Kidney (tissue), 14 donors: ENCODE results near the gene LCN2. TPM values are rescaled to one million over a fixed set of nuclear protein-coding genes. Genes with fewer than 3 reads are reported as not detected.

Experiments used
- DNase-seq, 5 donors: peaks; one replicate each; pipeline ENCODE4 v3.0.0-alpha.2; 2013 to 2020
- FAIRE-seq: peaks from 2 replicates; lab custom pipeline; 2012; peaks lifted over from hg19 to GRCh38; lab: Jason Lieb, UNC
- H3K27ac ChIP-seq, 2 donors: one replicate each; pipeline ENCODE4 v1.7.0; 2013; ENCODE audit warnings: low read depth in 2 of 2, low read length in 2 of 2, inconsistent platforms in 1 of 2
- H3K27me3 ChIP-seq: one replicate; pipeline ENCODE4 v1.7.1; 2013; ENCODE audit warnings: low read length, inconsistent platforms; ENCODE audit not compliant: control insufficient read depth, insufficient read depth
- H3K36me3 ChIP-seq, 3 donors: one replicate each; pipeline versions ENCODE4 v1.7.0 to v1.7.1; 2013; ENCODE audit warnings: low read length in 3 of 3, control low read depth in 1 of 3, inconsistent platforms in 1 of 3; ENCODE audit not compliant: insufficient read depth in 3 of 3, control insufficient read depth in 2 of 3
- H3K4me1 ChIP-seq, 3 donors: one replicate each; pipeline versions ENCODE4 v1.7.0 to v1.7.1; 2013; ENCODE audit warnings: low read length in 3 of 3, inconsistent platforms in 1 of 3, low read depth in 1 of 3; ENCODE audit not compliant: control insufficient read depth in 2 of 3, insufficient read depth in 2 of 3
- H3K4me3 ChIP-seq, 3 donors: one replicate each; pipeline versions ENCODE4 v1.7.0 to v1.8.1; 2013; ENCODE audit warnings: low read length in 3 of 3, control low read depth in 1 of 3, inconsistent platforms in 1 of 3
- H3K9ac ChIP-seq, 3 donors: one replicate each; pipeline versions ENCODE4 v1.7.0 to v1.7.1; 2013; ENCODE audit warnings: low read length in 3 of 3, control low read depth in 1 of 3, inconsistent platforms in 1 of 3
- H3K9me3 ChIP-seq, 3 donors: one replicate each; pipeline versions ENCODE4 v1.7.0 to v1.7.1; 2013; ENCODE audit warnings: low read length in 3 of 3, control low read depth in 1 of 3, inconsistent platforms in 1 of 3; ENCODE audit not compliant: control insufficient read depth in 2 of 3, insufficient read depth in 1 of 3
- intact Hi-C: fragments of 100-400 bp; cut with DNase I; formaldehyde crosslinking; loops from one replicate; pipeline ENCODE4 v1.11.1; 2022
- polyA plus RNA-seq: library from polyadenylated mRNA; stranded (reverse); fragments of 350-450 nt; fragmentation: Illumina TruSeq; extraction: RNeasy Lipid Tissue Mini Kit (QIAGEN cat#74804); gene quantifications from one replicate; pipeline ENCODE4 v1.2.3, GENCODE V29; 2014; ENCODE audit warnings: low read depth, low replicate concordance; ENCODE audit not compliant: insufficient read depth
- total RNA-seq: library from RNA; stranded (reverse); fragmentation: NEBNext Ultra II Directional; extraction: Animal tissue kit (Norgen Biotek cat#: 25700); gene quantifications from one replicate; pipeline ENCODE4 v1.2.1, GENCODE V29; 2021
- TF ChIP-seq, protein P1 (sequence below): IDR thresholded peaks from 3 replicates; pipeline ENCODE4 v1.5.1; 2012; ENCODE audit warnings: mild to moderate bottlenecking, moderate library complexity, borderline replicate concordance; ENCODE audit not compliant: insufficient read depth; ENCODE audit errors: extremely low read depth
- donor health status: control.
- donor health status: control.
- donor health status: control.
- donor health status: control.
- donor health status: control.
- donor health status: DM: yes; HTN: yes; CAD: no.
- donor health status: Normal renal cell carcinoma (clear cell type).

Gene LCN2
- total and polyA plus RNA-seq, 2 donors from 2014 or later, result 8.2 to 198 TPM

- no peak overlapping the region for H3K4me3 ChIP-seq
- no peak overlapping the region for H3K9ac ChIP-seq
- no peaks in the 10 kb centered on the region for H3K9me3 ChIP-seq
- H3K4me1 ChIP-seq, result peaks cover 0 to 22% (median 10%) of the 10 kb centered on the region in 3 donors
- H3K36me3 ChIP-seq, result peaks cover 0 to 13% (median 7%) of the 10 kb centered on the region in 3 donors
- H3K27me3 ChIP-seq, result no peaks in the 10 kb centered on the region
- intact Hi-C loops, result loop anchor here (10.0 kb wide), 1 partner anchor 174 kb away; no protein-coding TSS in a partner anchor
- H3K27ac ChIP-seq, result no peak overlapping the region
- TF ChIP-seq, protein P1, sequence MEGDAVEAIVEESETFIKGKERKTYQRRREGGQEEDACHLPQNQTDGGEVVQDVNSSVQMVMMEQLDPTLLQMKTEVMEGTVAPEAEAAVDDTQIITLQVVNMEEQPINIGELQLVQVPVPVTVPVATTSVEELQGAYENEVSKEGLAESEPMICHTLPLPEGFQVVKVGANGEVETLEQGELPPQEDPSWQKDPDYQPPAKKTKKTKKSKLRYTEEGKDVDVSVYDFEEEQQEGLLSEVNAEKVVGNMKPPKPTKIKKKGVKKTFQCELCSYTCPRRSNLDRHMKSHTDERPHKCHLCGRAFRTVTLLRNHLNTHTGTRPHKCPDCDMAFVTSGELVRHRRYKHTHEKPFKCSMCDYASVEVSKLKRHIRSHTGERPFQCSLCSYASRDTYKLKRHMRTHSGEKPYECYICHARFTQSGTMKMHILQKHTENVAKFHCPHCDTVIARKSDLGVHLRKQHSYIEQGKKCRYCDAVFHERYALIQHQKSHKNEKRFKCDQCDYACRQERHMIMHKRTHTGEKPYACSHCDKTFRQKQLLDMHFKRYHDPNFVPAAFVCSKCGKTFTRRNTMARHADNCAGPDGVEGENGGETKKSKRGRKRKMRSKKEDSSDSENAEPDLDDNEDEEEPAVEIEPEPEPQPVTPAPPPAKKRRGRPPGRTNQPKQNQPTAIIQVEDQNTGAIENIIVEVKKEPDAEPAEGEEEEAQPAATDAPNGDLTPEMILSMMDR, result no peak
- peak in 2 of 5 donors; percentile 44 to 46 for DNase-seq
- no peak for FAIRE-seq
Observed at GRCh38 chr9:128118971-128119665, 30.1 kb upstream of the LCN2 start.

GRCh38 chr9:128120061-128120740 lies 29.1 kb upstream of the LCN2 start:
- Histone ChIP-seq H3K27me3 (no peaks in the 10 kb centered on the region), H3K9me3 (no peaks in the 10 kb centered on the region), H3K9ac (no peak overlapping the region), H3K4me3 (no peak overlapping the region), H3K4me1 (peaks cover 0 to 13% (median 0%) of the 10 kb centered on the region in 3 donors), H3K27ac (no peak overlapping the region), H3K36me3 (peaks cover 0 to 19% (median 7%) of the 10 kb centered on the region in 3 donors)
- peak in 2 of 5 donors; percentile 50 to 71 for DNase-seq
- no peak for FAIRE-seq
- TF ChIP-seq, protein P1, result no peak
- intact Hi-C loops, result no loop called here

- intact Hi-C loops, result no loop called here
- Histone ChIP-seq H3K27me3 (no peaks in the 10 kb centered on the region), H3K27ac (no peak overlapping the region), H3K36me3 (peaks cover 0 to 19% (median 7%) of the 10 kb centered on the region in 3 donors), H3K4me1 (peaks cover 0 to 9% (median 1%) of the 10 kb centered on the region in 3 donors), H3K9me3 (no peaks in the 10 kb centered on the region), H3K4me3 (no peak overlapping the region), H3K9ac (no peak overlapping the region)
- DNase-seq (peak in 2 of 5 donors; percentile 37 to 70), FAIRE-seq (no peak)
- TF ChIP-seq, protein P1, result no peak
Observed at GRCh38 chr9:128120741-128121465, 28.4 kb upstream of the LCN2 start.
